Activated CD8-positive, alpha-beta T cell treated with anti-CD3 and anti-CD28 coated beads for 36 hours (primary cell): Measurements from ENCODE around the gene LRRC1. TPM values are rescaled to one million over a fixed set of nuclear protein-coding genes. Genes with fewer than 3 reads are reported as not detected.

Source experiments
- ATAC-seq: fragments of 200-7000 bp; cut with Tn5 transposase; one replicate; pipeline ENCODE4 v1.10.0; 2021; ENCODE audit warnings: mild to moderate bottlenecking, moderate library complexity
- CTCF ChIA-PET: fragments of 350-600 bp; sonication (Branson Sonifier 250); formaldehyde crosslinking; loops from one replicate; lab custom pipeline; 2021; ENCODE audit warnings: antibody characterized with exemption; lab: Charles Lee
- POLR2A ChIA-PET: fragments of 350-600 bp; sonication (Branson Sonifier 250); formaldehyde crosslinking; loops from one replicate; lab custom pipeline; 2021; ENCODE audit warnings: antibody characterized with exemption; lab: Charles Lee
- DNase-seq: peaks from one replicate; pipeline ENCODE4 v3.0.0-alpha.2; 2020
- H3K27ac Mint-ChIP-seq: one replicate; pipeline ENCODE4 v1.8.0; 2021; ENCODE audit warnings: mild to moderate bottlenecking, mixed read lengths
- H3K27me3 Mint-ChIP-seq: one replicate; pipeline ENCODE4 v1.8.0; 2021; ENCODE audit warnings: mixed read lengths
- H3K36me3 Mint-ChIP-seq: one replicate; pipeline ENCODE4 v1.8.0; 2021; ENCODE audit warnings: low read depth, mixed read lengths
- H3K4me1 Mint-ChIP-seq: one replicate; pipeline ENCODE4 v1.8.0; 2021; ENCODE audit warnings: low read depth, mixed read lengths
- H3K4me3 Mint-ChIP-seq: one replicate; pipeline ENCODE4 v1.8.0; 2021; ENCODE audit warnings: mild to moderate bottlenecking, moderate library complexity, mixed read lengths
- H3K9me3 Mint-ChIP-seq: one replicate; pipeline ENCODE4 v1.8.0; 2021; ENCODE audit warnings: mixed read lengths
- CTCF ChIP-seq: fragments of 200-600 bp; IDR thresholded peaks from one replicate; pipeline ENCODE4 v1.8.0; 2022; ENCODE audit warnings: antibody characterized with exemption, mild to moderate bottlenecking
- intact Hi-C: fragments of 100-400 bp; cut with micrococcal nuclease; formaldehyde crosslinking; loops from one replicate; pipeline ENCODE4 v1.10.0; 2022
- total RNA-seq, 2 experiments: library from RNA; stranded (reverse); gene quantifications; one replicate each; pipeline ENCODE4 v1.2.3, GENCODE V29; 2021

The LRRC1 gene
- total RNA-seq, 2 experiments from 2014 or later: 1.9 to 2.5 TPM

- Mint-ChIP-seq H3K9me3 (no peaks in the 10 kb centered on the region), H3K4me1 (no peaks in the 10 kb centered on the region), H3K4me3 (no peak overlapping the region), H3K27ac (no peak overlapping the region), H3K27me3 (no peaks in the 10 kb centered on the region), H3K36me3 (no peaks in the 10 kb centered on the region)
- ChIA-PET POLR2A (no interaction called here), CTCF (no interaction called here)
- TF ChIP-seq CTCF: no peak
- DNase-seq: no peak
- ATAC-seq: no peak
- intact Hi-C loops: no loop called here
Observed at GRCh38 chr6:53928641-53929040, 133.8 kb downstream of the LRRC1 start.

GRCh38 chr6:53929041-53929820 is 134.4 kb downstream of the LRRC1 start:
- no peak overlapping the region for H3K4me3 Mint-ChIP-seq
- CTCF ChIA-PET: no interaction called here
- no peak overlapping the region for H3K27ac Mint-ChIP-seq

GRCh38 chr6:53929821-53930120 is 135.0 kb downstream of the LRRC1 start:
- no peak for ATAC-seq
- DNase-seq: no peak
- H3K27me3 Mint-ChIP-seq: no peaks in the 10 kb centered on the region
- H3K9me3 Mint-ChIP-seq: no peaks in the 10 kb centered on the region
- H3K4me3 Mint-ChIP-seq: no peak overlapping the region
- intact Hi-C loops: no loop called here
- H3K4me1 Mint-ChIP-seq: no peaks in the 10 kb centered on the region
- H3K36me3 Mint-ChIP-seq: no peaks in the 10 kb centered on the region
- TF ChIP-seq CTCF: no peak
- H3K27ac Mint-ChIP-seq: no peak overlapping the region
- ChIA-PET POLR2A (no interaction called here), CTCF (no interaction called here)

More at GRCh38 chr6:53929041-53929820, 134.4 kb downstream of the LRRC1 start:
- no peak for TF ChIP-seq CTCF
- H3K4me1 Mint-ChIP-seq: no peaks in the 10 kb centered on the region
- no peaks in the 10 kb centered on the region for H3K9me3 Mint-ChIP-seq
- DNase-seq: no peak
- no peaks in the 10 kb centered on the region for H3K36me3 Mint-ChIP-seq
- POLR2A ChIA-PET: no interaction called here
- intact Hi-C loops: no loop called here
- no peaks in the 10 kb centered on the region for H3K27me3 Mint-ChIP-seq
- no peak for ATAC-seq

DNA sequence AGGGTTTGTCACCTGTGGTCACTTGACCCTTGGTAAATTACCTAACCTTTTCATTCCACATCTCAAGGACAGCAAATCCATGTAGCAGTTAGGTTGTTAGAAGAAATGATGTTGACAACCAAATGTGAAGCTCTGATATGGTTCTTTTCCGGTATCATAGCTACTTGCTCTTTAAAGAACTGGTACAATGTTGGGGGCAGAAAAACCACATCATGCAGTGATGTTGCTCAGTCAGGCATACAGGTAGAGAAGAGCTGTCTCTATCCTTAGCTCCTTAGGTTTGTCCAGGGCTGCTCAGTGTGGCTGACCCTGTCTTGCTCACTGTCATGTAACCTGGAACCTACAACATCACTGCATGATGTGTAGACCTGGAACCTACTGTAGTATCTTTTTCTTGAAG is 135.5 kb downstream of the LRRC1 start:
- ChIA-PET CTCF (no interaction called here), POLR2A (no interaction called here)
- no peak for ATAC-seq
- H3K4me3 Mint-ChIP-seq: no peak overlapping the region
- H3K36me3 Mint-ChIP-seq: no peaks in the 10 kb centered on the region
- no peak for TF ChIP-seq CTCF
- H3K27me3 Mint-ChIP-seq: no peaks in the 10 kb centered on the region
- intact Hi-C loops: no loop called here
- no peaks in the 10 kb centered on the region for H3K4me1 Mint-ChIP-seq
- no peak for DNase-seq
- no peaks in the 10 kb centered on the region for H3K9me3 Mint-ChIP-seq
- no peak overlapping the region for H3K27ac Mint-ChIP-seq

GRCh38 chr6:53931086-53931485 is 136.3 kb downstream of the LRRC1 start:
- POLR2A ChIA-PET: no interaction called here
- TF ChIP-seq CTCF: no peak
- ATAC-seq (no peak), DNase-seq (no peak)
- CTCF ChIA-PET: no interaction called here
- Mint-ChIP-seq H3K9me3 (no peaks in the 10 kb centered on the region), H3K27me3 (no peaks in the 10 kb centered on the region), H3K4me1 (no peaks in the 10 kb centered on the region), H3K4me3 (no peak overlapping the region), H3K27ac (no peak overlapping the region), H3K36me3 (no peaks in the 10 kb centered on the region)
- intact Hi-C loops: no loop called here
